Trophoblast cell (in vitro differentiated cells and primary cell): ENCODE results near the gene TMEM181.
A peak's percentile ranks its signal among the peaks of the same experiment; 100 is the strongest.

ENCODE experiments used
- DNase-seq, 2 donors: peaks; one replicate each; pipeline ENCODE4 v3.0.0-alpha.2; 2016
- H2AFZ ChIP-seq: 2 replicates; pipeline ENCODE4 v1.6.1; 2013; ENCODE audit warnings: low read length, moderate library complexity, mild to moderate bottlenecking; ENCODE audit not compliant: insufficient read depth, poor library complexity
- H2AK5ac ChIP-seq: 2 replicates; pipeline ENCODE4 v1.6.1; 2013; ENCODE audit warnings: mild to moderate bottlenecking, low read length
- H2BK120ac ChIP-seq: 2 replicates; pipeline ENCODE4 v1.6.1; 2013; ENCODE audit warnings: low read length, mild to moderate bottlenecking, moderate library complexity; ENCODE audit not compliant: insufficient read depth, poor library complexity
- H2BK12ac ChIP-seq: 2 replicates; pipeline ENCODE4 v1.6.1; 2013; ENCODE audit warnings: mild to moderate bottlenecking, low read length, moderate library complexity
- H2BK5ac ChIP-seq: 2 replicates; pipeline ENCODE4 v1.6.1; 2013; ENCODE audit warnings: low read length, low read depth, moderate library complexity, mild to moderate bottlenecking; ENCODE audit not compliant: poor library complexity
- H3K14ac ChIP-seq: 2 replicates; pipeline ENCODE4 v1.6.1; 2013; ENCODE audit warnings: mild to moderate bottlenecking, low read length
- H3K18ac ChIP-seq: 2 replicates; pipeline ENCODE4 v1.6.1; 2013; ENCODE audit warnings: mild to moderate bottlenecking, low read length
- H3K23ac ChIP-seq: 2 replicates; pipeline ENCODE4 v1.6.1; 2013; ENCODE audit warnings: low read length
- H3K27ac ChIP-seq: 2 replicates; pipeline ENCODE4 v1.5.1; 2013; ENCODE audit warnings: low read depth, mild to moderate bottlenecking, inconsistent platforms, low read length, moderate library complexity
- H3K27me3 ChIP-seq: 2 replicates; pipeline ENCODE4 v1.6.1; 2013; ENCODE audit warnings: inconsistent platforms, mild to moderate bottlenecking, low read length, moderate library complexity; ENCODE audit not compliant: insufficient read depth
- H3K36me3 ChIP-seq, 2 experiments: 1 replicate in 1 of 2; 2 replicates in 1 of 2; pipeline ENCODE4 v1.6.1; 2013; ENCODE audit warnings: low read length in 2 of 2, mild to moderate bottlenecking in 2 of 2, moderate library complexity in 1 of 2; ENCODE audit not compliant: insufficient read depth in 2 of 2, control insufficient read depth in 1 of 2
- H3K4ac ChIP-seq: 2 replicates; pipeline ENCODE4 v1.6.1; 2013; ENCODE audit warnings: low read depth, mild to moderate bottlenecking, low read length, moderate library complexity
- H3K4me1 ChIP-seq, 2 experiments: 1 replicate in 1 of 2; 2 replicates in 1 of 2; pipeline ENCODE4 v1.6.1; 2013; ENCODE audit warnings: low read length in 2 of 2, mild to moderate bottlenecking in 2 of 2, moderate library complexity in 1 of 2; ENCODE audit not compliant: insufficient read depth in 2 of 2, control insufficient read depth in 1 of 2
- H3K4me2 ChIP-seq: 2 replicates; pipeline ENCODE4 v1.6.1; 2013; ENCODE audit warnings: inconsistent platforms, mild to moderate bottlenecking, low read length, moderate library complexity
- H3K4me3 ChIP-seq: 2 replicates; pipeline ENCODE4 v1.5.1; 2013; ENCODE audit warnings: mild to moderate bottlenecking, low read depth, low read length, inconsistent platforms
- H3K79me1 ChIP-seq: one replicate; pipeline ENCODE4 v1.6.1; 2013; ENCODE audit warnings: low read length
- H3K79me2 ChIP-seq: 2 replicates; pipeline ENCODE4 v1.6.1; 2013; ENCODE audit warnings: low read length, mild to moderate bottlenecking; ENCODE audit not compliant: control insufficient read depth, insufficient read depth, poor library complexity
- H3K9ac ChIP-seq: 2 replicates; pipeline ENCODE4 v1.6.1; 2013; ENCODE audit warnings: mild to moderate bottlenecking, low read length
- H3K9me3 ChIP-seq: 2 replicates; pipeline ENCODE4 v1.6.1; 2013; ENCODE audit warnings: low read depth, mild to moderate bottlenecking, control low read depth, inconsistent platforms, low read length; ENCODE audit not compliant: insufficient read depth
- H4K12ac ChIP-seq: 2 replicates; pipeline ENCODE4 v1.6.1; 2013; ENCODE audit warnings: low read depth, mild to moderate bottlenecking, low read length, moderate library complexity
- H4K8ac ChIP-seq: 2 replicates; pipeline ENCODE4 v1.6.1; 2013; ENCODE audit warnings: low read depth, mild to moderate bottlenecking, low read length, moderate library complexity
- H4K91ac ChIP-seq: one replicate; pipeline ENCODE4 v1.6.1; 2013; ENCODE audit warnings: low read depth, mild to moderate bottlenecking, low read length, moderate library complexity
- WGBS: extraction: QIAGEN DNeasy Blood & Tissue Kit; methylation state at CpG from one replicate; pipeline ENCODE4 v1.1.7; 2013; ENCODE audit warnings: missing lambda C conversion rate; ENCODE audit not compliant: insufficient read length, insufficient coverage; ENCODE audit errors: extremely low coverage; 5-methylcytosine and 5-hydroxymethylcytosine counted together

The TMEM181 gene

GRCh38 chr6:158552055-158552795 lies 7.7 kb upstream of the TMEM181 start:
- Histone ChIP-seq H3K36me3 (no peaks in the 10 kb centered on the region), H2BK120ac (no peak overlapping the region), H4K91ac (no peak overlapping the region), H3K4me1 (no peaks in the 10 kb centered on the region), H3K79me1 (no peaks in the 10 kb centered on the region), H3K4ac (no peak overlapping the region), H3K4me3 (no peak overlapping the region), H2BK12ac (no peak overlapping the region), H3K9ac (no peak overlapping the region), H3K4me2 (no peak overlapping the region), H2AK5ac (no peak overlapping the region), H3K18ac (no peak overlapping the region), H2AFZ (no peak overlapping the region), H3K27ac (no peak overlapping the region), H3K9me3 (peaks cover 2% of the 10 kb centered on the region), H2BK5ac (no peak overlapping the region), H4K12ac (no peak overlapping the region), H3K27me3 (no peaks in the 10 kb centered on the region), H3K79me2 (no peaks in the 10 kb centered on the region), H4K8ac (no peak overlapping the region), H3K23ac (no peak overlapping the region), H3K14ac (no peak overlapping the region)
- no peak for DNase-seq
- WGBS: no CpG with 5 or more reads among the region's 6 CpGs

GRCh38 chr6:158552796-158553138 lies 7.1 kb upstream of the TMEM181 start:
- no peaks in the 10 kb centered on the region for H3K4me1 ChIP-seq
- no peak overlapping the region for H2BK120ac ChIP-seq
- H3K9ac ChIP-seq: peak overlapping the region; percentile 63
- H3K4me3 ChIP-seq: no peak overlapping the region
- H2AK5ac ChIP-seq: no peak overlapping the region
- H3K23ac ChIP-seq: no peak overlapping the region
- H3K27me3 ChIP-seq: no peaks in the 10 kb centered on the region
- H3K27ac ChIP-seq: no peak overlapping the region
- H2BK5ac ChIP-seq: no peak overlapping the region
- H3K79me2 ChIP-seq: no peaks in the 10 kb centered on the region
- H3K9me3 ChIP-seq: peaks cover 2% of the 10 kb centered on the region
- no peak overlapping the region for H4K8ac ChIP-seq
- no peak overlapping the region for H2BK12ac ChIP-seq
- no peak overlapping the region for H3K4ac ChIP-seq
- no peak overlapping the region for H4K91ac ChIP-seq
- no peaks in the 10 kb centered on the region for H3K79me1 ChIP-seq
- no CpG with 5 or more reads among the region's 5 CpGs for WGBS
- no peak overlapping the region for H3K14ac ChIP-seq
- DNase-seq: no peak
- H2AFZ ChIP-seq: no peak overlapping the region
- H3K18ac ChIP-seq: no peak overlapping the region
- H3K4me2 ChIP-seq: no peak overlapping the region
- no peaks in the 10 kb centered on the region for H3K36me3 ChIP-seq
- H4K12ac ChIP-seq: no peak overlapping the region

GRCh38 chr6:158554611-158555361 lies 5.1 kb upstream of the TMEM181 start:
- Histone ChIP-seq H3K36me3 (no peaks in the 10 kb centered on the region), H3K4me1 (no peaks in the 10 kb centered on the region), H3K27me3 (no peaks in the 10 kb centered on the region), H2AK5ac (no peak overlapping the region), H3K4ac (no peak overlapping the region), H3K27ac (no peak overlapping the region), H3K79me2 (no peaks in the 10 kb centered on the region), H3K79me1 (peaks cover 3% of the 10 kb centered on the region), H4K8ac (no peak overlapping the region), H3K14ac (no peak overlapping the region), H3K23ac (no peak overlapping the region), H3K4me2 (no peak overlapping the region), H4K91ac (no peak overlapping the region), H4K12ac (no peak overlapping the region), H3K18ac (no peak overlapping the region), H2BK5ac (no peak overlapping the region), H3K4me3 (no peak overlapping the region), H3K9ac (no peak overlapping the region), H3K9me3 (no peaks in the 10 kb centered on the region), H2BK120ac (no peak overlapping the region), H2AFZ (no peak overlapping the region), H2BK12ac (no peak overlapping the region)
- DNase-seq: no peak
- no CpG with 5 or more reads among the region's 4 CpGs for WGBS

GRCh38 chr6:158556113-158556512 lies 3.8 kb upstream of the TMEM181 start:
- H3K14ac ChIP-seq: no peak overlapping the region
- H4K12ac ChIP-seq: no peak overlapping the region
- H2AFZ ChIP-seq: no peak overlapping the region
- H4K8ac ChIP-seq: no peak overlapping the region
- H2AK5ac ChIP-seq: no peak overlapping the region
- H3K9ac ChIP-seq: no peak overlapping the region
- H3K4me1 ChIP-seq: peaks cover 4% of the 10 kb centered on the region in 2 experiments
- no peaks in the 10 kb centered on the region for H3K9me3 ChIP-seq
- H2BK120ac ChIP-seq: no peak overlapping the region
- H3K36me3 ChIP-seq: no peaks in the 10 kb centered on the region
- no CpG with 5 or more reads among the region's 7 CpGs for WGBS
- no peak overlapping the region for H3K23ac ChIP-seq
- H2BK5ac ChIP-seq: no peak overlapping the region
- no peak overlapping the region for H3K4me3 ChIP-seq
- peaks cover 9% of the 10 kb centered on the region for H3K79me2 ChIP-seq
- DNase-seq: no peak
- no peak overlapping the region for H4K91ac ChIP-seq
- H2BK12ac ChIP-seq: no peak overlapping the region
- no peaks in the 10 kb centered on the region for H3K27me3 ChIP-seq
- H3K18ac ChIP-seq: no peak overlapping the region
- no peak overlapping the region for H3K27ac ChIP-seq
- H3K4me2 ChIP-seq: no peak overlapping the region
- no peak overlapping the region for H3K4ac ChIP-seq
- peaks cover 12% of the 10 kb centered on the region for H3K79me1 ChIP-seq
